H1 (cell line): ENCODE results near the gene PTPRD. TPM values are rescaled to one million over a fixed set of nuclear protein-coding genes. Genes with fewer than 3 reads are reported as not detected.

Experiments
- CTCF ChIA-PET: fragments of 300-600 bp; sonication (Branson Sonifier 250); formaldehyde crosslinking; loops from one replicate; lab custom pipeline; 2021; ENCODE audit not compliant: partially characterized antibody; lab: Charles Lee
- POLR2A ChIA-PET: fragments of 300-600 bp; sonication (Branson Sonifier 250); formaldehyde crosslinking; loops from one replicate; lab custom pipeline; 2021; ENCODE audit warnings: inconsistent platforms; ENCODE audit not compliant: partially characterized antibody; lab: Charles Lee
- DNase-seq, 2 experiments: peaks; one replicate each; pipeline versions ENCODE4 v3.0.0 to v3.0.0-alpha.2; 2010 to 2022; ENCODE audit warnings: low spot score in 2 of 2, low read depth in 1 of 2, mixed read lengths in 1 of 2
- FAIRE-seq: peaks from 2 replicates; lab custom pipeline; 2011; peaks lifted over from hg19 to GRCh38; lab: Jason Lieb, UNC
- H2AFZ ChIP-seq: 2 replicates; pipeline ENCODE4 v1.8.1; 2012; ENCODE audit warnings: low read length, inconsistent platforms
- H2AK5ac ChIP-seq: 2 replicates; pipeline ENCODE4 v1.6.1; 2013; ENCODE audit warnings: low read depth, low read length
- H2BK120ac ChIP-seq: replicated peaks from 2 replicates; pipeline ENCODE3; 2013; ENCODE audit warnings: low read depth, low read length, inconsistent platforms
- H2BK12ac ChIP-seq: 2 replicates; pipeline ENCODE4 v1.6.1; 2013; ENCODE audit warnings: low read depth, low read length
- H2BK15ac ChIP-seq: 2 replicates; pipeline ENCODE4 v1.6.1; 2013; ENCODE audit warnings: low read length
- H2BK20ac ChIP-seq: 2 replicates; pipeline ENCODE4 v1.6.1; 2013; ENCODE audit warnings: low read length
- H2BK5ac ChIP-seq: 2 replicates; pipeline ENCODE4 v1.6.1; 2013; ENCODE audit warnings: low read depth, low read length
- H3K14ac ChIP-seq: 2 replicates; pipeline ENCODE4 v1.6.1; 2013; ENCODE audit warnings: inconsistent platforms; ENCODE audit not compliant: insufficient read length
- H3K18ac ChIP-seq: 2 replicates; pipeline ENCODE4 v1.6.1; 2013; ENCODE audit warnings: low read length; ENCODE audit errors: extremely low read depth
- H3K23ac ChIP-seq: 2 replicates; pipeline ENCODE4 v1.6.1; 2013; ENCODE audit warnings: inconsistent platforms; ENCODE audit not compliant: insufficient read length
- H3K23me2 ChIP-seq: 2 replicates; pipeline ENCODE4 v1.6.1; 2013; ENCODE audit warnings: low read depth, low read length
- H3K27ac ChIP-seq: 2 replicates; pipeline ENCODE4 v1.6.1; 2011; ENCODE audit warnings: low read depth, low read length, inconsistent platforms
- H3K27me3 ChIP-seq, 4 experiments: replicated peaks in 1 of 4; 1 replicate in 1 of 4; 2 replicates in 3 of 4; pipeline versions ENCODE4 v1.6.1 to v1.8.1; 2011 to 2013; ENCODE audit warnings: low read length in 3 of 4, mild to moderate bottlenecking in 3 of 4, inconsistent platforms in 2 of 4, mixed read lengths in 2 of 4, moderate library complexity in 1 of 4; ENCODE audit not compliant: control insufficient read depth in 3 of 4, insufficient read depth in 3 of 4; ENCODE audit errors: extremely low read depth in 1 of 4
- H3K36me3 ChIP-seq, 4 experiments: 2 replicates each; pipeline versions ENCODE4 v1.6.1 to v1.8.1; 2011 to 2013; ENCODE audit warnings: mild to moderate bottlenecking in 4 of 4, low read length in 3 of 4, moderate library complexity in 2 of 4, control low read depth in 1 of 4, inconsistent platforms in 1 of 4; ENCODE audit not compliant: insufficient read depth in 4 of 4, control insufficient read depth in 2 of 4
- H3K4ac ChIP-seq: replicated peaks from 2 replicates; pipeline ENCODE3; 2013; ENCODE audit warnings: low read length, low read depth, mixed read lengths, inconsistent platforms; ENCODE audit not compliant: insufficient read length
- H3K4me1 ChIP-seq, 4 experiments: replicated peaks in 1 of 4; 1 replicate in 1 of 4; 2 replicates in 3 of 4; pipeline versions ENCODE4 v1.6.1 to v1.8.1; 2011 to 2013; ENCODE audit warnings: low read length in 3 of 4, inconsistent platforms in 2 of 4, mixed read lengths in 1 of 4; ENCODE audit not compliant: insufficient read depth in 4 of 4, control insufficient read depth in 3 of 4
- H3K4me2 ChIP-seq, 2 experiments: 2 replicates each; pipeline versions ENCODE4 v1.6.1 to v1.8.1; 2011 to 2013; ENCODE audit warnings: low read depth in 2 of 2, low read length in 2 of 2, control low read depth in 1 of 2, inconsistent platforms in 1 of 2, mild to moderate bottlenecking in 1 of 2; ENCODE audit not compliant: insufficient read depth in 1 of 2
- H3K4me3 ChIP-seq, 4 experiments: fragments of 200-600, 300-600 bp in 1 of 4; sonication (generic), shearing (Covaris generic), sonication (Bioruptor Twin) in 1 of 4; 2 replicates each; pipeline versions ENCODE4 v1.5.1 to v1.8.1; 2011 to 2016; ENCODE audit warnings: low read length in 4 of 4, low read depth in 3 of 4, control low read depth in 2 of 4, inconsistent platforms in 2 of 4, mild to moderate bottlenecking in 2 of 4, mixed read lengths in 1 of 4, moderate library complexity in 1 of 4; ENCODE audit not compliant: insufficient read depth in 2 of 4; ENCODE audit errors: extremely low read depth in 1 of 4
- H3K56ac ChIP-seq: replicated peaks from 2 replicates; pipeline ENCODE3; 2013; ENCODE audit warnings: low read depth, mild to moderate bottlenecking, mixed read lengths, low read length, inconsistent platforms; ENCODE audit not compliant: insufficient read length
- H3K79me1 ChIP-seq: 2 replicates; pipeline ENCODE4 v1.6.1; 2013; ENCODE audit warnings: low read depth, low read length, control low read depth
- H3K79me2 ChIP-seq, 2 experiments: 2 replicates each; pipeline versions ENCODE4 v1.6.1 to v1.8.1; 2012 to 2013; ENCODE audit warnings: low read length in 2 of 2, mild to moderate bottlenecking in 2 of 2, inconsistent platforms in 1 of 2; ENCODE audit not compliant: insufficient read depth in 2 of 2, control insufficient read depth in 1 of 2
- H3K9ac ChIP-seq, 4 experiments: replicated peaks in 1 of 4; 1 replicate in 1 of 4; 2 replicates in 3 of 4; pipeline versions ENCODE4 v1.6.1 to v1.8.1; 2011 to 2013; ENCODE audit warnings: low read depth in 3 of 4, low read length in 3 of 4, control low read depth in 2 of 4, mild to moderate bottlenecking in 2 of 4, moderate library complexity in 2 of 4, inconsistent platforms in 1 of 4; ENCODE audit errors: extremely low read depth in 1 of 4
- H3K9me3 ChIP-seq, 2 experiments: 2 replicates each; pipeline versions ENCODE4 v1.6.1 to v1.8.1; 2012 to 2013; ENCODE audit warnings: mild to moderate bottlenecking in 2 of 2, moderate library complexity in 2 of 2, control low read depth in 1 of 2, inconsistent platforms in 1 of 2, low read depth in 1 of 2, low read length in 1 of 2, mixed read lengths in 1 of 2; ENCODE audit not compliant: insufficient read depth in 2 of 2
- H4K20me1 ChIP-seq, 2 experiments: replicated peaks in 1 of 2; 2 replicates each; pipeline versions ENCODE3 to v1.8.1; 2011 to 2013; ENCODE audit warnings: inconsistent platforms in 2 of 2, low read length in 2 of 2, mild to moderate bottlenecking in 1 of 2; ENCODE audit not compliant: insufficient read depth in 2 of 2, control insufficient read depth in 1 of 2
- H4K5ac ChIP-seq: 2 replicates; pipeline ENCODE4 v1.6.1; 2013; ENCODE audit warnings: low read length, low read depth, mixed read lengths, inconsistent platforms; ENCODE audit not compliant: insufficient read length
- H4K8ac ChIP-seq: 2 replicates; pipeline ENCODE4 v1.8.0; 2013; ENCODE audit warnings: mild to moderate bottlenecking, moderate library complexity, low read length, inconsistent platforms; ENCODE audit not compliant: insufficient read depth; ENCODE audit errors: extremely low read depth
- H4K91ac ChIP-seq: replicated peaks from 2 replicates; pipeline ENCODE3; 2013; ENCODE audit warnings: low read length, mixed read lengths, inconsistent platforms; ENCODE audit not compliant: insufficient read length
- BACH1 ChIP-seq: IDR thresholded peaks from 2 replicates; pipeline ENCODE4 v1.6.1; 2012; ENCODE audit warnings: low read length, improper control_type of control experiment
- CBX5 ChIP-seq: fragments of 300-800, 300-1000 bp; sonication (generic); IDR thresholded peaks from 2 replicates; pipeline ENCODE4 v1.7.1; 2016; ENCODE audit warnings: antibody characterized with exemption, low read length, low read depth
- CHD1 ChIP-seq: IDR thresholded peaks from 2 replicates; pipeline ENCODE4 v1.6.1; 2012; ENCODE audit warnings: low read depth, low read length, improper control_type of control experiment
- CHD2 ChIP-seq: IDR thresholded peaks from 2 replicates; pipeline ENCODE4 v1.6.1; 2012; ENCODE audit warnings: low read length, improper control_type of control experiment
- CTBP2 ChIP-seq: IDR thresholded peaks from 2 replicates; pipeline ENCODE4 v1.7.0; 2011; ENCODE audit warnings: borderline replicate concordance, mild to moderate bottlenecking, moderate library complexity, mixed read lengths, low read length; ENCODE audit not compliant: insufficient read depth, insufficient read length
- EGR1 ChIP-seq: IDR thresholded peaks from 2 replicates; pipeline ENCODE4 v1.6.1; 2011; ENCODE audit warnings: low read depth, low read length, borderline replicate concordance
- KDM5A ChIP-seq: fragments of 200-600 bp; IDR thresholded peaks from 2 replicates; pipeline ENCODE4 v1.7.1; 2012; ENCODE audit warnings: mild to moderate bottlenecking, low read length, inconsistent platforms, mixed read lengths
- MAFK ChIP-seq: IDR thresholded peaks from 2 replicates; pipeline ENCODE4 v1.6.1; 2012; ENCODE audit warnings: low read depth, mild to moderate bottlenecking, improper control_type of control experiment, low read length
- NANOG ChIP-seq: IDR thresholded peaks from 2 replicates; pipeline ENCODE4 v1.6.1; 2011; ENCODE audit warnings: low read length, low read depth, mild to moderate bottlenecking, inconsistent platforms; ENCODE audit not compliant: insufficient read depth, poor library complexity, severe bottlenecking
- POLR2A ChIP-seq, 2 experiments: IDR thresholded peaks; 1 replicate in 1 of 2; 2 replicates in 1 of 2; pipeline ENCODE4 v1.6.1; 2011; ENCODE audit warnings: low read depth in 2 of 2, low read length in 2 of 2, mild to moderate bottlenecking in 2 of 2; ENCODE audit errors: control extremely low read depth in 1 of 2
- POLR2AphosphoS5 ChIP-seq: IDR thresholded peaks from 2 replicates; pipeline ENCODE4 v1.6.1; 2011; ENCODE audit warnings: low read depth, low read length
- SP1 ChIP-seq: IDR thresholded peaks from 2 replicates; pipeline ENCODE4 v1.6.1; 2011; ENCODE audit warnings: low read depth, low read length
- TAF1 ChIP-seq: IDR thresholded peaks from 2 replicates; pipeline ENCODE4 v1.6.1; 2011; ENCODE audit warnings: mild to moderate bottlenecking, low read depth, low read length
- whole genome bisulfite sequencing, 2 experiments: shearing (Covaris generic) in 1 of 2; methylation state at CpG; one replicate each; pipeline versions ENCODE4 v1.1.6 to v1.1.7; 2013 to 2015; ENCODE audit warnings: low lambda C conversion rate in 2 of 2, mixed read lengths in 2 of 2, inconsistent platforms in 1 of 2, low coverage in 1 of 2, missing lambda C conversion rate in 1 of 2; ENCODE audit not compliant: insufficient replicate concordance in 2 of 2, insufficient coverage in 1 of 2, insufficient read length in 1 of 2; ENCODE audit errors: extremely low coverage in 1 of 2, missing lambda C conversion rate in 1 of 2; 5-methylcytosine and 5-hydroxymethylcytosine counted together
- polyA plus RNA-seq, 7 experiments: library from polyadenylated mRNA; depleted of rRNA in 3 of 7; stranded (reverse) in 5 of 7; unstranded in 2 of 7; fragments of >200 nt in 5 of 7; fragments of 200-250 nt in 2 of 7; gene quantifications; 1 replicate in 5 of 7; 2 replicates in 1 of 7; 4 replicates in 1 of 7; pipeline versions ENCODE4 v1.2.1 to v1.2.3, GENCODE V29; 2011 to 2013; ENCODE audit warnings: missing spikeins in 2 of 7, mixed read lengths in 2 of 7
- total RNA-seq: library from RNA; stranded (reverse); fragmentation: NEBNext Ultra II Directional; extraction: Animal tissue kit (Norgen Biotek cat#: 25700); gene quantifications from 2 replicates; pipeline ENCODE4 v1.2.1, GENCODE V29; 2021
- TF ChIP-seq, protein P1 (sequence below), 3 experiments: IDR thresholded peaks; 1 replicate in 2 of 3; 2 replicates in 1 of 3; pipeline versions ENCODE4 v1.5.1 to v1.6.1; 2011; ENCODE audit warnings: low read length in 3 of 3, mild to moderate bottlenecking in 3 of 3, inconsistent platforms in 2 of 3, low read depth in 1 of 3, moderate library complexity in 1 of 3; ENCODE audit not compliant: insufficient read depth in 1 of 3; ENCODE audit errors: control extremely low read depth in 1 of 3

Gene PTPRD
- total and polyA plus RNA-seq, 2 of the 8 experiments (the other 6 are each of a cell fraction or from before 2014, with no cell fraction given) = 17.2 to 77.0 TPM

- no peak overlapping the region for H2AK5ac ChIP-seq
- H3K23me2 ChIP-seq = no peaks in the 10 kb centered on the region
- no peak overlapping the region for H3K56ac ChIP-seq
- no peak overlapping the region for H3K4me2 ChIP-seq
- no peak overlapping the region for H3K18ac ChIP-seq
- no peaks in the 10 kb centered on the region for H4K20me1 ChIP-seq
- H3K79me1 ChIP-seq = no peaks in the 10 kb centered on the region
- H3K9me3 ChIP-seq = no peaks in the 10 kb centered on the region
- H2AFZ ChIP-seq = no peak overlapping the region
- WGBS, 2 experiments = 92% methylated on average over 3 of the region's 3 CpGs; no CpG with 5 or more reads in 1 of the 2 experiments
- ChIA-PET POLR2A (no interaction called here), CTCF (no interaction called here)
- H4K91ac ChIP-seq = no peak overlapping the region
- H4K8ac ChIP-seq = no peak overlapping the region
- H3K4ac ChIP-seq = no peak overlapping the region
- H3K14ac ChIP-seq = no peak overlapping the region
- no peak overlapping the region for H4K5ac ChIP-seq
- no peak overlapping the region for H3K9ac ChIP-seq
- no peak overlapping the region for H2BK120ac ChIP-seq
- H3K36me3 ChIP-seq = no peaks in the 10 kb centered on the region
- H3K27me3 ChIP-seq = no peaks in the 10 kb centered on the region
- H3K4me3 ChIP-seq = no peak overlapping the region
- no peak overlapping the region for H2BK15ac ChIP-seq
- DNase-seq = no peak
- H3K4me1 ChIP-seq = peaks cover 0 to 5% (median 0%) of the 10 kb centered on the region in 4 experiments; a peak in 1 of 7 replicates
- H2BK20ac ChIP-seq = no peak overlapping the region
- no peak overlapping the region for H3K27ac ChIP-seq
- H2BK5ac ChIP-seq = no peak overlapping the region
- H3K79me2 ChIP-seq = no peaks in the 10 kb centered on the region
- no peak for FAIRE-seq
- H3K23ac ChIP-seq = no peak overlapping the region
- no peak overlapping the region for H2BK12ac ChIP-seq
- TF ChIP-seq, protein P1, sequence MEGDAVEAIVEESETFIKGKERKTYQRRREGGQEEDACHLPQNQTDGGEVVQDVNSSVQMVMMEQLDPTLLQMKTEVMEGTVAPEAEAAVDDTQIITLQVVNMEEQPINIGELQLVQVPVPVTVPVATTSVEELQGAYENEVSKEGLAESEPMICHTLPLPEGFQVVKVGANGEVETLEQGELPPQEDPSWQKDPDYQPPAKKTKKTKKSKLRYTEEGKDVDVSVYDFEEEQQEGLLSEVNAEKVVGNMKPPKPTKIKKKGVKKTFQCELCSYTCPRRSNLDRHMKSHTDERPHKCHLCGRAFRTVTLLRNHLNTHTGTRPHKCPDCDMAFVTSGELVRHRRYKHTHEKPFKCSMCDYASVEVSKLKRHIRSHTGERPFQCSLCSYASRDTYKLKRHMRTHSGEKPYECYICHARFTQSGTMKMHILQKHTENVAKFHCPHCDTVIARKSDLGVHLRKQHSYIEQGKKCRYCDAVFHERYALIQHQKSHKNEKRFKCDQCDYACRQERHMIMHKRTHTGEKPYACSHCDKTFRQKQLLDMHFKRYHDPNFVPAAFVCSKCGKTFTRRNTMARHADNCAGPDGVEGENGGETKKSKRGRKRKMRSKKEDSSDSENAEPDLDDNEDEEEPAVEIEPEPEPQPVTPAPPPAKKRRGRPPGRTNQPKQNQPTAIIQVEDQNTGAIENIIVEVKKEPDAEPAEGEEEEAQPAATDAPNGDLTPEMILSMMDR (IDR thresholded peaks at IDR 0.05; ENCODE audit: control extremely low read depth in 1 of 3, insufficient read depth in 1 of 3, low read depth in 1 of 3, low read length in 3 of 3) = no peak
- TF ChIP-seq SP1 (no peak), CHD1 (no peak), NANOG (no peak), BACH1 (no peak), MAFK (no peak), TAF1 (no peak), CBX5 (no peak), KDM5A (no peak), CTBP2 (no peak), POLR2A (IDR thresholded peaks at IDR 0.05; ENCODE audit: control extremely low read depth in 1 of 2, low read depth in 2 of 2, low read length in 2 of 2) (no peak), POLR2AphosphoS5 (no peak), CHD2 (no peak), EGR1 (no peak)
Observed at GRCh38 chr9:8960254-8960653, 1652.5 kb downstream of the PTPRD start.
